Iris pigment epithelial cell (primary cell): Measurements from ENCODE around the gene ZCCHC2.

Experiments used
- DNase-seq: peaks from one replicate; pipeline ENCODE4 v3.0.0-alpha.2; 2011; ENCODE audit warnings: low read depth

ZCCHC2 gene

DNA sequence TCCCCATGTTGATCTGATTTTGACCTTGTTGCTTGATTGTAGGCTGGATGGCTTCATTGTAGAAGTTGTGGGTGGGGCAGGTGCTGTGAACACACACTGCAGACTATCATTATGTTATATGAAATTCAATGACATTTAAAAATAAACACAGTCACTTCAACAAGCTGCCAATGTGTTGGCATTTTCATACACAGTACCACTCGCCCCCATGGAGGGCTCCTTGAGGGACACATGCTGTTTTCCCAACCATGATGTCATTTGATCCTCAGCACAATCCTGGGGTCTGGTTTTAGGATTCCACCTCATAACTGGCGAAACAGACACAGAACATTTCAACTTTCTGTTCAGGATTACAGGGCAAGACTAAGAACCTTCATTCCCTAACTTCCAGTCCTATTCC is 86.9 kb downstream of the ZCCHC2 start:
- DNase-seq, result no peak

DNA sequence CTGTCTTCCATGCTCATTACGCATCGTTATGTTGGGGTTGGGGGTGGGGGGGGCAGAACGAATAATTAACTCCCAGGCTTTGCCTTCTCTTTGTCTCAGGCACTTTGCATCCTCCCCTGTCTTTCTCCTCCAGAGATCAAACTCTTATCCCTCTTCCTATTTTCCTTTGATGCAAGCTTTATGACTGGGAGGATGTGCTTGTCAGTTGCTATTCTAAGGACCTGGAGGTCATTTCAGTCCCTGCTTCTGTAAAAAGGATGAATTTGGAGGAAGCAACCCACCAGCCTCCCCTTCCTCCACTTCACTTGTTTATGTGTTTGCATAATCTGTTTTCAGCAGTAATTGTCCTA is 87.5 kb downstream of the ZCCHC2 start:
- DNase-seq, result no peak

DNA sequence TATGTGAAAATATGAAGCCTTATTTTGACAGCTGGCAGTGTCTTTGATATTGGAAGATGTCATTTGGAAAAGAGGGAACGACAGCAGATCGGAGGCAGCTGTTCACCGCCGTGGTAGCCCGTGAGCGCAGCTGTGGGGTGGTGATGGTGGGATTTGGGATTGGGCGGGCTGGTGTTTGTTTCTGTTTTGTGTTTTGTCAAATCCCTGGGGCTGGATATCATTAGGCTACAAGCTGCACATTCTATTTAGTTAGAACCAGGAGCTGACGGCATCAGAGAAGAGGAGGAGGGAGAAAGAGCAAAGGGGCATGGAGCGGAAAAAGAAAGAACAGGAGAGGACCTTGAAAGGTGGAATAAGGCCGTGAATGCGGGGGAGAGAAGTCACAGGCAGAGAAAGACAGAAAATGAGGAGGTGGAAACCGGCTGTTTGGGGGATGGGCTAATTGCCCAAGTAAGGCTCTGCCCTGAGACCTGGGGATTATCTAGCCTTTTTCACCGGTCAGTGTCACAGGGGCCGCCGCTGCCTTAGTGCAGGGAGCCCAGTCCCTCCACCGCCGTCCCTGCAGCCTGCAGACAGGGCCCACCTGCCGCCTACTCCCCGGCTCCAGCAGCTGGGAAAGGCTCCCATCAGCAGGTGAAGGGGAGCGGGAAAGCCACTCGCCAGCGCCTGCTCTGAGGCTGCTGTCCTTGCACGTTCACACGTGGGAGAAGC is 88.0 kb downstream of the ZCCHC2 start:
- no peak for DNase-seq

DNA sequence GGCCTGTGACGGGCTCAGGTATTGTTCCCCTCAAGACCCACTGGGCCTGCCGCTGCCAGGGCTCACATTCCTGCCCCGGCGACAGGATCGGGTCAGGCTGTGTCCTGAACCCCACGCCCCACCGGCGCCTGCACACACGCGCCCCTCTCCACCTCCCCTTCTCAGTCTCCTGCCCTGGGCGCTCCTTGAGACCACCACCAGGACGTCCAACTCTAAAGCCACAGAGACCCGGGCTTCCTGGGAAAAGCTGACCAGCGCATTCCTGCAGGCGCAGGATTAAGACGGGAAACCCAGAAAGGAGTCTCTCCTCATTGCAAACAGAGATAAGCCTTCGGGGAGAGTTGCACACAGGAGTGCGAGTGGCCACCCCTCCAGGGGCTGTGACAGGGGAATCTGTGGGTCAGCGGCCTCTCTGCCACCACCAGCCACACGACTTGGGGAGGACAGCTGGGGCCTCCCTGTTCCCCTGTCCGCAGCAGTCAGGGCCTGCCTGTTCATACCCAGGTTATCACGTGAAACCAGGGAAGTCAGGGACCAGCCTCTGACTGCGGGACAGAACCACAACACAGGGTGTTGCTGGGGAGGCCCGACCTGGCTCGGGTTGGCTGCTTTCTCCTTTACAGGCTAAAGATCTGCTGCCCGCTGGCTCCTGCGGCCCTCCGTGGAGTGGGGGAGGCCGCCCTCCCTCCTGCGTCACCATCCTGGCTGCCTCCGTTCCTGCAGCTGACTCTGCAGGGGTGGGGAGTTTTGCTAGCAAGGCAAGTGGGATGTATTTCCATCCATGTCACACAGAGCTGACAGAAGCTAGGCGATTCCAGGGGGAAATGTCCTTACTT is 88.8 kb downstream of the ZCCHC2 start:
- no peak for DNase-seq

DNA sequence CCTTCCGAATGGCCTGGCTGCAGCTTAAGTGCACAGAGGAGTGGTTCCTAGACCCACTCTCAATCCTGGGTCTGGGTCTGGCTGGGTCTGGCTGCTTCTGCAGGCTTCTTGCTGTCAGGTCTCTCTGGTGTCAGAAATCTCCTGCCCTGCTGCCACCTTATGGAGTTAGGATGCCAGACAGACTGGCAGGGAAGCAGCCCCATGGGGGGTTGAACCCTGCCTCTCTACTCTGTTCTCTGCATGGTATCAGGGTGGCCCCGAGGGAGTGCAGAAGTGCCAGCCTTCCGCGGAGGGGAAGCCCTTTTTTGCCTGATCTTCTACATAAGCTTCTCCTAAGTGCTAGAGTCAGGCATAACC is 89.4 kb downstream of the ZCCHC2 start:
- no peak for DNase-seq

DNA sequence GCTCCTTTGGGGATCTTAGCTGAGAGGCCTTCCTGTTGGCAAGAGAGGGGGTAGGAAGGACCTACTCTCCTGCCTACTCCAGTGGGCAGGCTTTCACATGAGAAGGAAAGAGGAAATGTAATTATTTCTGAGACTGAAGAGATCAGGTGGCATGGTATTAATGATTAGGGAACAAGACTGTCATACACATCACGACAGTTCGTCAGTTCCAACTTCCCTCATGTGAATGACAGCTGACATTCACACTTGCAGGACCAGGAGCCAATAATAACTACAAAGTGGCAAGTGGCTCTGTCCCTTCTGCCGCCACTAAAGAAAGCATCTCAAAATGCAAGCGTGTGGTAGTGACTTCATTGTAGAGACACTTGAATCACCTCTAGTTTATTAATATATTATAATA is 90.0 kb downstream of the ZCCHC2 start:
- no peak for DNase-seq

DNA sequence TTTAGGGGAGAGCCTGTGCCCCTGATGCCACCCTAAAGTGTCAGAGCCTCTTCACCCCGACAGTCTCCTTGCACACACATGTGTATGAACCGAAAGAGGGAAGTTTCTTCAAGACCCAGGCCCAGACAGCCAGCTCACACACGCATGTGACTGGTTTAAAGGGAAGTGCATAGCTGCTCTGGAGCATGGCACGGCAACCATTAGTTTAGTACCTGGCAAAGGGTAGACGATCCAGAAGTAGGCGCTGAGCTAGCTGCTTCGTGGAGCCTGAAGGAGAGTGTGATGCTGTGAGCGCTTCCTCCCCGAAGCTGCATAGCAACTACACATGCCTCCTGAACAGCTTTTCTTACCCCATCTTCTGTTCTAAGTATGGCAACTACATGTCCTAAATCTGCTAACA is 91.7 kb downstream of the ZCCHC2 start:
- DNase-seq, result no peak

DNA sequence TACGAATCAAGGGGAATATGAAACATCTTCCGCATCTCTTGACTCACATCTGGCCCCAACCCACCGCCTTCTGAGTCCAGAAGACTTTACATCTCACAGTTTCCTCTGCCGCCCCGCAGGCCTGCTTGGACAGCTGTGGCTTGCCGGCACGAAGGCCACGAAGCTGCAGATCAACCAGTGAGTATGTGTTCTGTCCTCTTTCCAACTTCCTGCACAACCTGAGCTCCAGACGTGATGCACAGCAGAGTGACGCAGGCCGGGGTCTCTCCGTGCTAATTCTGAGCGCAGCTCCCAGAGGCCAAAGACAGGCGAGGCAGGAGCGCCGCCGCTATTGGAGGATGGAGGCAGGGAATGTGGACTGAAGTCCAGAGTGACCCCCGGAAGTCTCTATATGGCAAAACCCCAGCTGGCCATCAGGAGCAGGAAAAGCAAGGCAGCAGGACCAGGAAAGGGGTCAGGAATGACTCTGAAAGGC is 93.5 kb downstream of the ZCCHC2 start:
- DNase-seq, result no peak

DNA sequence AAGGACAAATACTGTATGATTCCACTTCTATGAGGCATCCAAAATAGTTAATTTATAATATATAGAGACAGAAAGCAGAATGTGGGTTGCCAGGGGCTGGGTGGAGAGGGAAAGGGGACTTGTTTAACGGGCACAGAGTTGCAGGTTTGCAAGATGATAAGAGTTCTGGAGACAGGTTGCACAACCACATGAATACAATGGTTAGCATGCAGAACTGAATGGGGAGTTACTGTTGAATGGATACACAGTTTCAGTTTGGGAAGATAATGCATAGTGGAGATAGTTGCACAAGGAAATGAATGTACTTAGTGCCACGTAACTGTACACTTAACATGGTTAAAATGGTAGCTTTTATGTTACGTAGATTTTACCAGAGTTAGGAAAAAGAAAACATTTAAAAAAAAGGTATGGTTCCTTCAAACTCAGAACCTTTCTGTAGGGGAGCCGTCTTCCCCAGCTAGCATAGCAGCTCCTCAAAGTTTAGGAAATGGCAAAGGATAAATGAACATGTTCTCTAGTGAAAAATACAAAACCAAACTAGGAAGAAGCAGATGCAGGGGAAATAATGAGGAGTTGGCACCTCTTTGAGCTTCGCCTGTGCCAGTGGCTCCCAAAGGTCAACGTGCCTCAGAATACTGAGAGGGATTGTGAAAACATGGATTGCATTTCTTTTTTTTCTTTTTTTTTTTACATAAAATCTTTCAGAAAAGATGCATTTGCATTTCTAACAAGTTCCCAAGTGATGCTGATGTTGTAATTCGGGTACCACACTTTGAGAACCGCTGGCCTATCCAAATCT is 95.2 kb downstream of the ZCCHC2 start:
- no peak for DNase-seq

DNA sequence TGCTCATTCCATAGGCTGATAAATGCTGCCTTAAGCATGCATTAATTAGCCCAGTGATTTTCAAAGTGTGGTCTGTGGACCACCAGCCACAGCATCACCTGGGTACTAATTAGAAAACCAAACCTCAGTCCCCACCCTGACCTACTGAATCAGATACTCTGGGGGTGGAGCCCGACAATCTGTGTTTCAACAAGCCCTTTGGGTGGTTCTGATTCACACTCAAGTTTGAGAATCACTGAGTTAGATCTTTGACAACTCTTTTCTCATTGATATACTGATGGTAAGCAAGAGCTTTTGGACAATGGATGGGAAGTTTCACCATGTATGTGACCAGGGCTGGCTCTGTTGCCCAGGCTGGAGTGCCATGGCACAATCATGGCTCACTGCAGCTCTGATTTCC is 95.9 kb downstream of the ZCCHC2 start:
- no peak for DNase-seq

DNA sequence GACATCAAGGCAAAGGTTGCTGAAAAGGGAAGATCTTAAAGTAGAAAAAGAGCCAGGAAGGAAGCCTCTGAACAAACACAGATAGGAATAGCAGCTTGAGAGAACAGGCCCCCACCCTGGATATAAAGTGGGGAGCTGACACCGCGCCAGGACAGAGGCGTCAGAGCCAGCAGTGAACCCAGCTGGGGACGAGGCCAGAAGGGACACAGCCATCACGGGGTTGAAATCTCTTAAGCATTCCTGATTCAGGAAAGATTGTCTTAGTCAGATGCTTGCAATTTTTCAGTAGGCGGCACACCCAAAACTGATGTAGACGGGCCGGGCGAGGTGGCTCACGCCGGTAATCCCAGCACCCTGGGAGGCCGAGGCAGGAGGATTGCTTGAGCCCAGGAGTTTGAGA is 98.7 kb downstream of the ZCCHC2 start:
- peak; percentile 47 for DNase-seq

DNA sequence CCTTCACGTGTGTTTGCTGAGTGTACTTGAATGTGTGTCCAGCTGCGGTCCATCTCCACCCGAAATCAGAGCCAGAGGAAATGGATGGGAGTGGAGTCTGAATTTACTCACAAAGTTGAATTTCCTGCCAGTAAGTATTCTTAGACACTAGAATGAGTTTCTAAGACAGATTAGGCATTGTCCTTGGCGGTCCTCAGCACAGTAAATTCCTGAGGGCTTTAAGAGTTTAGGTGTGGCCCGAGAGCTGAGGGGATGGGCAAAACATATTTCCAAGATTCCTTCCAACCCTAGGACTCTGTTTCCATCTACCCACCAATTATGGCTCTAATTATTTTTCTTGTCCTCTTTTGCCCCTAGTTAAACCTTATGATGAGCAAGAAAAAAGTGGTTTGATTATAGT is 102.2 kb downstream of the ZCCHC2 start:
- peak; percentile 63 for DNase-seq
